Psoas muscle (tissue), 8 donors: Measurements from ENCODE around the gene AVEN. TPM values are rescaled to one million over a fixed set of nuclear protein-coding genes. Genes with fewer than 3 reads are reported as not detected.
"Not testable (repeated sequence)": the region's sequence is repeated elsewhere in the genome, so short reads cannot be mapped to it uniquely, and the experiment has no call there.

Source experiments
- ATAC-seq, 4 donors: fragments of 200-7000 bp; cut with Tn5 transposase; one replicate each; pipeline ENCODE4 v1.9.1; 2020; ENCODE audit warnings: moderate library complexity in 3 of 4, mild to moderate bottlenecking in 2 of 4
- DNase-seq, 2 donors: peaks; one replicate each; pipeline ENCODE4 v3.0.0-alpha.2; 2020
- H3K27ac ChIP-seq: fragments of 200-600 bp; one replicate; pipeline ENCODE4 v1.8.0; 2022
- H3K27me3 ChIP-seq, 3 donors: fragments of 200-600 bp in 1 of 3; one replicate each; pipeline versions ENCODE4 v1.6.1 to v1.8.0; 2013 to 2022; ENCODE audit warnings: low read length in 2 of 3, mild to moderate bottlenecking in 2 of 3, moderate library complexity in 1 of 3; ENCODE audit not compliant: insufficient read depth in 3 of 3
- H3K36me3 ChIP-seq, 2 donors: fragments of 200-600 bp in 1 of 2; one replicate each; pipeline versions ENCODE4 v1.6.1 to v1.8.0; 2013 to 2022; ENCODE audit warnings: low read depth in 1 of 2, mild to moderate bottlenecking in 1 of 2, moderate library complexity in 1 of 2; ENCODE audit not compliant: insufficient read depth in 1 of 2
- H3K4me1 ChIP-seq: fragments of 200-600 bp; one replicate; pipeline ENCODE4 v1.8.0; 2022
- H3K4me3 ChIP-seq: fragments of 200-600 bp; one replicate; pipeline ENCODE4 v1.8.0; 2022; ENCODE audit warnings: mild to moderate bottlenecking
- H3K9me3 ChIP-seq: fragments of 200-600 bp; one replicate; pipeline ENCODE4 v1.8.0; 2022
- CTCF ChIP-seq: fragments of 200-600 bp; IDR thresholded peaks from one replicate; pipeline ENCODE4 v1.8.0; 2022; ENCODE audit warnings: antibody characterized with exemption
- WGBS, 3 donors: extraction: QIAGEN DNeasy Blood & Tissue Kit; methylation state at CpG; one replicate each; pipeline versions ENCODE4 v1.1.6 to v1.1.7; 2013; 5-methylcytosine and 5-hydroxymethylcytosine counted together
- intact Hi-C, 2 donors: fragments of 100-400 bp; cut with DNase I; formaldehyde crosslinking; loops; one replicate each; pipeline versions ENCODE4 v1.11.0 to v1.14.2; 2022
- polyA plus RNA-seq, 3 donors: library from polyadenylated mRNA; stranded (reverse); fragments of 200-250 nt; gene quantifications; one replicate each; pipeline ENCODE4 v1.2.3, GENCODE V29; 2013
- total RNA-seq, 4 donors: library from RNA; stranded (reverse); fragmentation: NEBNext Ultra II Directional in 2 of 4; extraction: Animal tissue kit (Norgen Biotek cat#: 25700) in 2 of 4; gene quantifications; one replicate each; pipeline versions ENCODE4 v1.2.1 to v1.2.4, GENCODE V29; 2021 to 2023
- donor health status: healthy with polysubstance abuse.
- donor health status: DM: no; HTN: no; CAD: no; lungs with moderate emphysema.
- donor health status: Bipolar disorder and iron deficiency.
- donor health status: healthy.
- donor health status: DM: yes; HTN: yes; CAD: no.
- donor health status: DM: no; HTN: no; CAD: no.
- donor health status: DM: no; HTN: no; CAD: no.
- donor health status: DM: yes; HTN: yes; CAD: no.

Gene AVEN
- total and polyA plus RNA-seq, 7 donors = 17.2 to 30.3 (median 22.3) TPM

- intact Hi-C loops = no loop called here
- Histone ChIP-seq H3K27me3 (no peaks in the 10 kb centered on the region), H3K36me3 (no peaks in the 10 kb centered on the region), H3K9me3 (no peaks in the 10 kb centered on the region), H3K27ac (no peak overlapping the region), H3K4me3 (no peak overlapping the region), H3K4me1 (no peaks in the 10 kb centered on the region)
- DNase-seq = no peak
- 52 to 58% (median 56%) methylated on average over 3 of the region's 3 CpGs for WGBS, 3 donors
- no peak for ATAC-seq
- TF ChIP-seq CTCF = no peak
Observed at GRCh38 chr15:34055868-34056595, 17.0 kb upstream of the AVEN start.

GRCh38 chr15:34054081-34054707 is 15.2 kb upstream of the AVEN start:
- WGBS, 3 donors = 93 to 95% (median 93%) methylated on average over 3 of the region's 3 CpGs
- Histone ChIP-seq H3K4me3 (no peak overlapping the region), H3K27me3 (no peaks in the 10 kb centered on the region), H3K36me3 (no peaks in the 10 kb centered on the region), H3K4me1 (no peaks in the 10 kb centered on the region), H3K27ac (no peak overlapping the region), H3K9me3 (no peaks in the 10 kb centered on the region)
- intact Hi-C loops = no loop called here
- DNase-seq (no peak), ATAC-seq (no peak)
- no peak for TF ChIP-seq CTCF

- H3K9me3 ChIP-seq, H3K27me3 ChIP-seq, ATAC-seq, H3K4me1 ChIP-seq, intact Hi-C loops, H3K4me3 ChIP-seq, H3K27ac ChIP-seq, H3K36me3 ChIP-seq, DNase-seq: not testable (repeated sequence)
- WGBS, 3 donors = 72 to 97% (median 90%) methylated on average over 1 of the region's 1 CpG
Observed at GRCh38 chr15:34050385-34050784, 11.4 kb upstream of the AVEN start.

GRCh38 chr15:34049112-34049511 is 10.1 kb upstream of the AVEN start:
- Histone ChIP-seq H3K27ac (no peak overlapping the region), H3K4me1 (no peaks in the 10 kb centered on the region), H3K36me3 (no peaks in the 10 kb centered on the region), H3K4me3 (no peak overlapping the region), H3K27me3 (no peaks in the 10 kb centered on the region), H3K9me3 (no peaks in the 10 kb centered on the region)
- no peak for DNase-seq
- ATAC-seq = no peak
- intact Hi-C loops = no loop called here
- WGBS, 3 donors = 95 to 100% (median 99%) methylated on average over 2 of the region's 2 CpGs
- no peak for TF ChIP-seq CTCF

GRCh38 chr15:34047893-34048775 is 9.1 kb upstream of the AVEN start:
- Histone ChIP-seq H3K4me1 (no peaks in the 10 kb centered on the region), H3K27ac (no peak overlapping the region)
- intact Hi-C loops = no loop called here

More at GRCh38 chr15:34047893-34048775, 9.1 kb upstream of the AVEN start:
- Histone ChIP-seq H3K36me3 (no peaks in the 10 kb centered on the region), H3K9me3 (no peaks in the 10 kb centered on the region), H3K27me3 (no peaks in the 10 kb centered on the region), H3K4me3 (no peak overlapping the region)
- ATAC-seq (no peak), DNase-seq (no peak)
- 69 to 77% (median 73%) methylated on average over 10 of the region's 10 CpGs for WGBS, 3 donors
- no peak for TF ChIP-seq CTCF
